BE2C (cell line): Measurements from ENCODE around the gene PAPSS2. TPM values are rescaled to one million over a fixed set of nuclear protein-coding genes. Genes with fewer than 3 reads are reported as not detected.
"Not testable (repeated sequence)": the region's sequence is repeated elsewhere in the genome, so short reads cannot be mapped to it uniquely, and the experiment has no call there.

Source experiments
- DNase-seq: peaks from one replicate; pipeline ENCODE4 v3.0.0-alpha.2; 2020
- H3K27me3 ChIP-seq: fragments of 250-450 bp; sonication (Bioruptor Pico); 2 replicates; pipeline ENCODE4 v1.5.1; 2020; ENCODE audit warnings: mild to moderate bottlenecking
- H3K36me3 ChIP-seq: fragments of 250-450 bp; sonication (Bioruptor Pico); 2 replicates; pipeline ENCODE4 v1.5.1; 2020; ENCODE audit warnings: mild to moderate bottlenecking
- H3K4me1 ChIP-seq: fragments of 250-450 bp; sonication (Bioruptor Pico); 2 replicates; pipeline ENCODE4 v1.5.1; 2020
- H3K4me3 ChIP-seq: 2 replicates; pipeline ENCODE4 v1.5.1; 2011; ENCODE audit warnings: low read depth, low read length
- H3K9me3 ChIP-seq: fragments of 250-450 bp; sonication (Bioruptor Pico); 2 replicates; pipeline ENCODE4 v1.5.1; 2020
- polyA plus RNA-seq: library from polyadenylated mRNA; unstranded; fragments of >200 nt; gene quantifications from one replicate; pipeline ENCODE4 v1.2.1, GENCODE V29; 2012; ENCODE audit warnings: low read depth, missing spikeins; ENCODE audit not compliant: insufficient read length, insufficient read depth
- TF ChIP-seq, protein P1 (sequence below): IDR thresholded peaks from 2 replicates; pipeline ENCODE4 v1.5.1; 2012; ENCODE audit warnings: mild to moderate bottlenecking, low read depth, low read length

PAPSS2 gene
- 0.11 TPM for polyA plus RNA-seq

- H3K36me3 ChIP-seq: no peaks in the 10 kb centered on the region
- H3K9me3 ChIP-seq: no peaks in the 10 kb centered on the region
- TF ChIP-seq, protein P1, sequence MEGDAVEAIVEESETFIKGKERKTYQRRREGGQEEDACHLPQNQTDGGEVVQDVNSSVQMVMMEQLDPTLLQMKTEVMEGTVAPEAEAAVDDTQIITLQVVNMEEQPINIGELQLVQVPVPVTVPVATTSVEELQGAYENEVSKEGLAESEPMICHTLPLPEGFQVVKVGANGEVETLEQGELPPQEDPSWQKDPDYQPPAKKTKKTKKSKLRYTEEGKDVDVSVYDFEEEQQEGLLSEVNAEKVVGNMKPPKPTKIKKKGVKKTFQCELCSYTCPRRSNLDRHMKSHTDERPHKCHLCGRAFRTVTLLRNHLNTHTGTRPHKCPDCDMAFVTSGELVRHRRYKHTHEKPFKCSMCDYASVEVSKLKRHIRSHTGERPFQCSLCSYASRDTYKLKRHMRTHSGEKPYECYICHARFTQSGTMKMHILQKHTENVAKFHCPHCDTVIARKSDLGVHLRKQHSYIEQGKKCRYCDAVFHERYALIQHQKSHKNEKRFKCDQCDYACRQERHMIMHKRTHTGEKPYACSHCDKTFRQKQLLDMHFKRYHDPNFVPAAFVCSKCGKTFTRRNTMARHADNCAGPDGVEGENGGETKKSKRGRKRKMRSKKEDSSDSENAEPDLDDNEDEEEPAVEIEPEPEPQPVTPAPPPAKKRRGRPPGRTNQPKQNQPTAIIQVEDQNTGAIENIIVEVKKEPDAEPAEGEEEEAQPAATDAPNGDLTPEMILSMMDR: no peak
- H3K4me3 ChIP-seq: peak within 1 kb of the TSS; percentile 70
- peaks cover 6% of the 10 kb centered on the region for H3K27me3 ChIP-seq
- H3K4me1 ChIP-seq: no peaks in the 10 kb centered on the region
- DNase-seq: peak; percentile 58
Measured at GRCh38 chr10:87659571-87660483, at the start of gene PAPSS2. Gene PAPSS2, plus strand, starts transcription at chr10:87659878. Its CDS starts 104 bp downstream, at chr10:87659982.

- not testable (repeated sequence) for H3K36me3 ChIP-seq, H3K4me1 ChIP-seq, H3K27me3 ChIP-seq, DNase-seq, H3K9me3 ChIP-seq, H3K4me3 ChIP-seq
Measured at GRCh38 chr10:87611341-87611740, 48.3 kb upstream of the PAPSS2 start.

- DNase-seq: no peak
- Histone ChIP-seq H3K4me1 (no peaks in the 10 kb centered on the region), H3K27me3 (no peaks in the 10 kb centered on the region), H3K4me3 (no peak overlapping the region), H3K9me3 (no peaks in the 10 kb centered on the region; the same call in 1 of the 2 replicates), H3K36me3 (no peaks in the 10 kb centered on the region)
- TF ChIP-seq, protein P1: no peak
Measured at GRCh38 chr10:87612115-87612514, 47.6 kb upstream of the PAPSS2 start.

GRCh38 chr10:87613751-87614150 lies 45.9 kb upstream of the PAPSS2 start:
- Histone ChIP-seq H3K4me3 (no peak overlapping the region), H3K27me3 (no peaks in the 10 kb centered on the region), H3K9me3 (no peaks in the 10 kb centered on the region; the same call in 1 of the 2 replicates), H3K4me1 (no peaks in the 10 kb centered on the region), H3K36me3 (no peaks in the 10 kb centered on the region)
- TF ChIP-seq, protein P1: no peak
- no peak for DNase-seq

DNA sequence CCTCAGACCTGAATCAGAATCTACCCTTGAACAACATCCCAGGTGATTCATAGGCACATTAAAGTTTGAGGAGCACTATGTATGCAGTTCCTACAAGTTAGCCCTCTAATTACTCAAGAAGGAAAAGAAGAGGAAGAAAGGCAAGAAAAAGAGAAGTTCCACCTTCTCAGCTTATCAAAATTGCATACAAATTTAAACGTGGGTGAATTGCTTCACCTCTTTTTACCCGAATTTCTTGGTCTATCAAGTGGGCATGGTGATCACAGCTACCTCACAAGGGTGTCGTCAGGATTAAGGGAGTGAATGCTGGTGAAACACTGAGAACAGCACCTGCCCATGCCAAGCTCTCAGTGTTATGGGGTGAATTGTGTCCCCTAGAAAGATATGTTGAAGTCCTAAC lies 43.8 kb upstream of the PAPSS2 start:
- H3K36me3 ChIP-seq: no peaks in the 10 kb centered on the region
- no peaks in the 10 kb centered on the region for H3K4me1 ChIP-seq
- TF ChIP-seq, protein P1: no peak
- H3K27me3 ChIP-seq: no peaks in the 10 kb centered on the region
- no peak overlapping the region for H3K4me3 ChIP-seq
- no peak for DNase-seq
- H3K9me3 ChIP-seq: no peaks in the 10 kb centered on the region; the same call in 1 of the 2 replicates

- TF ChIP-seq, protein P1: no peak
- H3K36me3 ChIP-seq: no peaks in the 10 kb centered on the region
Measured at GRCh38 chr10:87617503-87617902, 42.2 kb upstream of the PAPSS2 start.

More at GRCh38 chr10:87617503-87617902, 42.2 kb upstream of the PAPSS2 start:
- Histone ChIP-seq H3K4me1 (no peaks in the 10 kb centered on the region), H3K4me3 (no peak overlapping the region), H3K9me3 (no peaks in the 10 kb centered on the region; the same call in 1 of the 2 replicates), H3K27me3 (no peaks in the 10 kb centered on the region)
- DNase-seq: no peak
